GM19438 (cell line): ENCODE results near the gene KLRC3.
A peak's percentile ranks its signal among the peaks of the same experiment; 100 is the strongest.
"Not testable (repeated sequence)": the region's sequence is repeated elsewhere in the genome, so short reads cannot be mapped to it uniquely, and the experiment has no call there.

Source experiments
- ATAC-seq: cut with Tn5 transposase; IDR thresholded peaks from one replicate; pipeline ENCODE4 v1.9.1; 2021; ENCODE audit warnings: low read depth; ENCODE audit not compliant: unreplicated experiment

KLRC3 gene

GRCh38 chr12:10404798-10405197 lies 15.6 kb downstream of the KLRC3 start:
- no peak for ATAC-seq

DNA sequence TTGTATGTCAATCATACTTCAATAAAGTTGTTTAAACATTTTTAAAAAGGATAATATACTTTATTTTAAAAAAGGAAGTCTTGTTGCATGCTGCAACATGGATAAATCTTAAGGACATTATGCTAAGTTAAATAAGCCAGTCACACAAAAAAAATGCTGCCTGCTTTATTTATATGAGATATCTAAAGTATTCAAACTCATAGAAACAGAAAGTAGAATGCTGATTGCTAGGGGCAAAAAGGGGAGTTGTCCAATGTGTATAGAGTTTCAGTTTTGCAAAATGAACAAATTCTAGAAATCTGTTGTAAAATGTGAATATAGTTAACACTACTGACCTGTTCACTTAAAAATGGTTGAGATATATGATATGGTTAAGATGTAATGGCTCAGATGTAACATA lies 19.6 kb downstream of the KLRC3 start:
- ATAC-seq = no peak

DNA sequence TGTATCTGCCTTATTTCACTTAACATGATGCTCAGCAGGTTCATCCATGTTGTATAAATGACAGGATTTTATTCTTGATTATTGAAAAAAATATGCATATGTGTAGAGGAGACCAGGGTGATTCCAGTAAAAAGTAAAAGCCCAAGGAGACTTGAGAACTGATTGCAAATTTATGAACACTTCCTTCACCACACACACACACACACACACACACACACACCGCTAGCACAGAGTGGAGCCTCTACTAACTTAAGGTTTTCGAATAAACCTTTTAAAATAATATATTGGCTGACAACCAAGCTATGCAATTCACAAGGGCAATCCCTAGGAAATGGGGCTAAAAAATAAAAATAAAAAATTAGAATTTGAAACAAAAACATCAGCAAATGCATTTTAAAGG lies 22.2 kb downstream of the KLRC3 start:
- no peak for ATAC-seq

DNA sequence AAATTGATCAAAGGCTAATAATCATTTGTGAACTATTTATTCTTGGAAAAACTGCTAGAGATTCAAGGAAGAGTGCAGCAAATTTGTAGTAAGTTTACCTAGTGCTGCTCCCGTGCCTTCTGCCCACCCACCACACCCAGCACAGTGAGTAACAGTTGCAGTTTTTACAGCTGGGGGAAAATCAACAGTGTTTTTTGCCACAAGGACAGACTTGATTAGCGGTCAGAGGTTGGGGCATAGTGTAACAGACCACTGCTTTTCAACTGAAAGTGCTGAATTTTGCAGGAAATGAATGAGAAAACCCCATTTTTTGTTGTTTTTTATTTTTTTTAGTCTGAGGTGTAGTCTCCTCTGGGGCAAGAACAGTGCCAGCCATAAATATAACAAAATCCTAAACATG lies 23.1 kb downstream of the KLRC3 start:
- no peak for ATAC-seq

DNA sequence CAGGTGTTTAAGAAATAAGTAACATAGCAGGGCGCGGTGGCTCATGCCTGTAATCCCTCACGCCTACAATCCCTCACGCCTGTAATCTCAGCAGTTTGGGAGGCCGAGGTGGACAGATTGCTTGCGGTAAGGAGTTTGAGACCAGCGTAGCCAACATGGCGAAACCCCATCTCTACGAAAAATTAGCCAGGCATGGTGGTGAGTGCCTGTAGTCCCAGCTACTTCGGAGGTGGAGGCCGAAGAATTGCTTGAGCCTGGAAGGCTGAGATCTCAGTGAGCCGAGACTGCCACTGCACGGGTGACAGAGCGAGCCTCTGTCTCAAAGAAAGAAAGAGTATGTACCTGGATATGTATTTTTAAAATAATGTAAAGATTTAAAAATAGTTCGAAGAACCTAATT lies 24.2 kb downstream of the KLRC3 start:
- ATAC-seq = not testable (repeated sequence)

DNA sequence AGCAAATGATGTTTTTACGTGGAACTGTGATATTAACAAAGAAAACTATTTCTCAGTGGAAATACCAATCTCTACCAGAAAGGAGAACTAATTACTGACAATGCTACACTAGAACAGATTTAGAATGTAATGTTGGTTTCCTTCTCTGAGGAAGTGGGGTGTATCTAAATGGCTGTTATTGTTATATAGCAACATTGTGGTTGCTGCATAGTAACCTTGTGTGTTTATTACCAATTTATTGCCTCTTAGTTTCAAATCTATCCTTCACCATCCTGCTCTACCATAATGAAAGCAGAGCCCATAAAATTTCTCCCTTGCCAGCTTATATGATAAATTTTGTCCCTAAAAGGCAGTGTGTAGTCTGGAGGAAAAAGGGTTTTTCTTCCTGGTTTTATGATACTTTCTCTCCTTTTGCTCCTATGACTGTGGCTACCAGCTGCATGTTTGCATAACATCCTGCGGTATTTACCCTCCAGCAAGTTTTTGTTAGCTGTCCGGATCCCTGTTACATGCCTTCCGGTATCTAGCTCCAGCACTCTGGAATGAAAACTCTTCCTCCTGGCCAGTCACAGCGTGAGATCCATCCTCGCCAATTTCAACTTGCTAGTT lies 24.9 kb downstream of the KLRC3 start:
- ATAC-seq = peak; percentile 62

- not testable (repeated sequence) for ATAC-seq
These were observed 25.8 kb downstream of the KLRC3 start for GRCh38 chr12:10394531-10395152.

DNA sequence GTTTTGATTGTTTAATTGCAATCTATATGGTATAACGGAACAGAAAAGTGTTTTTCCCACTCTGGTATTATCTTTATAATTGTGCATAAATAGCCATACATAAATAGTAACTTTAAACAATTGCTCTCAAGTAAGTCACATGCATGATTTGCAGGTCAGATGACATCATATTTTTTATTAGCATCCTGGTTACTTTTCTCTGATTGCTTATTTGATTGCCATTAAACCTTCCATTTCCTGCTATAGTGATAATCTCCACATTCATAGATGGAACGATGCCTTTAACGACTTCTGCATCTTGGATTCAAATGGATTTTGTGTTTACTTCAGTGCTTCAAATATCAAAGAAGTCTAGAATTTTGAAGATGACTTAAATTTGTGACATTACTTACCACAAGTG lies 27.1 kb downstream of the KLRC3 start:
- ATAC-seq = no peak

- peak; percentile 66 for ATAC-seq
These were observed 27.9 kb downstream of the KLRC3 start for GRCh38 chr12:10392394-10392930.

DNA sequence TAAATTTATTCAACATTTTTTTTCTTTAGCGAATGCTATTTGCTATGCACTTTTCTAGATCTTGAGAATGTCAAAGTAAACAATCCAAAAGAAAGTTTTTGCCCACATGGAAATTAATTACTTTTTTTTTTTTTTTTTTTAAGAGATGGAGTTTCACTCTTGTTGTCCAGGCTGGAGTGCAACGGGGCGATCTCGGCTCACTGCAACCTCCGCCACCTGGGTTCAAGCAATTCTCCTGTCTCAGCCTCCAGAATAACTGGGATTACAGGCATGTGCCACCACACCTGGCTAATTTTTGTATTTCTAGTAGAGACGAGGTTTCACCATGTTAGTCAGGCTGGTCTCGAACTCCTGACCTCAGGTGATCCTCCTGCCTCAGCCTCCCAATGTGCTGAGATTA lies 29.4 kb downstream of the KLRC3 start:
- ATAC-seq = not testable (repeated sequence)

DNA sequence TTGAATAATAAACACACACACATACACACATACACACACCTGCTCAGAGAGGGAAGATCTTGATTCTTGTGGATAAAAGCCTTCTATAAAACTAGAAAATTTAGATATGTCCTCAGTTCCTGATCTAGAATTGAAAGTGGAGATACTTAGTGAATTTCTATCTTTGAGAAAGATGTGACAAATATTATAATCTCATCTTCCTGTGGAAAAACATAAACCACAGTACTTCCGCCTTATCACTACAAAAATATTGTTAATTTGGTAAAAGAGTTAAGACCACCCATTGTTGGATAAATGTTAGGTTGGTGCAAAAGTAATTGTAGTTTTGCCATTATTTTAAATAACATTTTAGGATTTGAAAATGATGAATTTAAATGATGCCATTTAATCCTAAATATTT lies 30.5 kb downstream of the KLRC3 start, which contains the start of gene KLRK1:
Gene KLRK1 (minus strand): TSS at position 138 of the 400 bp plus-strand sequence. CDS start 1,231 bp downstream, outside the sequence.
- no peak for ATAC-seq

GRCh38 chr12:10388624-10389413 lies 31.6 kb downstream of the KLRC3 start:
- no peak for ATAC-seq

DNA sequence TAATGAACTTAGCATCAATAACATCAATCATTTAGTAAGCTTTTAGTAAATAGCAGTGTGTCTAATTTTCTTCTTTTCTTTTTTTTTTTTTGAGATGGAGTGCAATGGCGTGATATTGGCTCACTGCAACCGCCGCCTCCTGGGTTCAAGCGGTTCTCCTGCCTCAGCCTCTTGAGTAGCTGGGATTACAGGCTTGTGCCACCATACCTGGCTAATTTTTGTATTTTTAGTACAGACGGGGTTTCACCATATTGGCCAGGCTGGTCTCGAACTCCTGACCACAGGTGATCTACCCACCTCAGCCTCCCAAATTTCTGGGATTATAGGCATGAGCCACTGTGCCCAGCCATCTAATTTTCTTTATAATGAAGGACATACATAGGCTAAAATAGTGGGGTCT lies 32.9 kb downstream of the KLRC3 start:
- not testable (repeated sequence) for ATAC-seq

GRCh38 chr12:10386857-10387256 lies 33.5 kb downstream of the KLRC3 start:
- ATAC-seq = no peak

GRCh38 chr12:10385166-10385613 lies 35.2 kb downstream of the KLRC3 start:
- no peak for ATAC-seq

- ATAC-seq = no peak
These were observed 36.2 kb downstream of the KLRC3 start for GRCh38 chr12:10384191-10384590.

- no peak for ATAC-seq
These were observed 38.3 kb downstream of the KLRC3 start for GRCh38 chr12:10381928-10382628.

- not testable (repeated sequence) for ATAC-seq
These were observed 41.7 kb downstream of the KLRC3 start for GRCh38 chr12:10378737-10379136.

GRCh38 chr12:10374624-10375018 lies 45.8 kb downstream of the KLRC3 start:
- ATAC-seq = no peak

DNA sequence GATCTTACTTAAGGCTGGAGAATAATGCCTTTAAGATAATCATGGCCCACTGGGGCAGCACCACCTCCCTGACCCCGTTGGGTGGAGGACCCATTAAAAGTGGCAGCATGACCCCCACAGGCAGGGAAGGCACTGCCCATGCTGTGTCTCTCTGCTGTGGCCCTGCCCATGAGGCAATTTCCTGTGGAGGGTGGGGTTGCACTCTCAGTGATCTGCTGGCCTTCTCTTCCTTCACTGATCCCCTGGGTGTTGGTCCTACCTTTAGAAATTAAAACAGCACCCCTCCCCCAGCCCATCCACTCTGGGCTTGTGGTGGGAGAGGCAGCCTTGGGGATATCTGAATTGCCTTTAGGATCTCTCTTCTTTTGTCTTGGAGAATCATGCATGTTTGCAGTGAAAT lies 47.8 kb downstream of the KLRC3 start:
- ATAC-seq = no peak
